GM21619 (cell line): ENCODE results near the gene SKOR1.

Experiments used
- ATAC-seq: cut with Tn5 transposase; IDR thresholded peaks from one replicate; pipeline ENCODE4 v1.9.1; 2021; ENCODE audit not compliant: unreplicated experiment

Gene SKOR1

DNA sequence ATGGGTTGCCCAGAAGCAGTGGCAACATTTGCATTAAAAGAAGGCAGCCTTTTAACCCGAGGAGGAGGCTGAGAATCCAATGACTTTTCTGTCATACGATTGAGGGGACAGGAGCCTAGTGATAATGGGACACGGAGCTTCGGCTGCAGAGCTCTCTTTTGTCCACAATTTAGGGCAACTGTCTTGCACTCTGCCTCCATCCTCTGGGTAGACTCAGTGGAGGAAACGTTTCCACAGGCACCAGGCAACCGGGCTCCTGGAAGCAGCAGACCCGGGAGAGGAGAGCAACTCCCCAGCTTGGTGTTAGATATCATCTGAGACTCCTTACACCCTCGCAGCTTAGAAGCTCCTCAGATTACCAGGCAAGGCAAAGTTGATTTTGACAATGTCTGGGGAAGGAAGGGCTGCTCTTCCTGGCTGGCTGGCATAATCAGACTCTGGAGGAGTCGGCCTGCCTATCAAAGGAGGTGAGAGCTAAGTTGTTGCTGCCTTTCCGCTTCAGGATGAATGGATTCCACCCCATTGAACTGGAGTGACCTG, 58.0 kb downstream of the SKOR1 start:
- ATAC-seq: no peak

DNA sequence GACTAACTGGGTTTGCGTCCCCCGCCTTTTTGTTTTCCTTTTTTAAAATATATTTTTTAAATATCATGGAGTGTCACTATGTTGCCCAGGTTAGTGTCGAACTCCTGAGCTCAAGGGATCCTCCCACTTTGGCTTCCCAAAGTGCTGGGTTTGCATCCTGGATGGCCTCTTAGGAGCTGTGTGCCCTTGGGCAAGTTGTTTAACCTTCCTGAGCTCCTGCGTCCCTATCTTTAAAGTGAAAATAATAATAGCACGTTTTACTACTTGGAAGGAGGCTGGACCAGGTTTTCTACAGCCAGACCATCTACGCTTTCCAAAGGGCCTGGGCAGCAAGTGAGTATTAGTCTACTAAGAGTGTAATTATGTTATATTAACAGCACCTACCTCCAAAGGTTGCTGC, 58.7 kb downstream of the SKOR1 start:
- ATAC-seq: no peak
